SK-N-SH (cell line): ENCODE results near the gene DDAH1. TPM values are rescaled to one million over a fixed set of nuclear protein-coding genes. Genes with fewer than 3 reads are reported as not detected.

Source experiments
- CTCF ChIA-PET: fragments of 300-600, 350-600 bp; formaldehyde crosslinking; extraction: SDS; loops from one replicate; lab custom pipeline; 2021; lab: Yijun Ruan, JAX
- POLR2A ChIA-PET: fragments of 350-600 bp; sonication (Branson Sonifier 250); formaldehyde crosslinking; extraction: SDS; loops from one replicate; lab custom pipeline; 2020; ENCODE audit warnings: antibody characterized with exemption, inconsistent platforms; lab: Yijun Ruan, JAX
- DNase-seq: peaks from one replicate; pipeline ENCODE4 v3.0.0; 2012
- H2AFZ ChIP-seq: fragments of 200-600 bp; sonication (generic); 2 replicates; pipeline ENCODE4 v1.8.1; 2016; ENCODE audit warnings: antibody characterized with exemption, mild to moderate bottlenecking, low read depth
- H3F3A ChIP-seq: fragments of 200-600 bp; sonication (generic); replicated peaks from 2 replicates; pipeline ENCODE3; 2016; ENCODE audit warnings: antibody characterized with exemption, mild to moderate bottlenecking; ENCODE audit not compliant: insufficient read depth
- H3K27ac ChIP-seq, 2 experiments: fragments of 200-500 bp in 1 of 2; fragments of 200-600 bp in 1 of 2; sonication (Bioruptor generic) in 1 of 2; sonication (generic), shearing (Covaris generic) in 1 of 2; 2 replicates each; pipeline versions ENCODE4 v1.5.1 to v1.6.1; 2014 to 2016; ENCODE audit warnings: low read depth in 2 of 2, inconsistent platforms in 1 of 2, low read length in 1 of 2, mild to moderate bottlenecking in 1 of 2, mixed read lengths in 1 of 2
- H3K27me3 ChIP-seq: fragments of 200-600 bp; sonication (generic), shearing (Covaris generic); 2 replicates; pipeline ENCODE4 v1.6.1; 2016; ENCODE audit warnings: mixed run types; ENCODE audit not compliant: insufficient read depth
- H3K36me3 ChIP-seq, 2 experiments: fragments of 200-500 bp in 1 of 2; fragments of 200-600 bp in 1 of 2; sonication (Bioruptor generic) in 1 of 2; sonication (generic) in 1 of 2; replicated peaks in 1 of 2; 2 replicates each; pipeline versions ENCODE3 to v1.5.1; 2014 to 2016; ENCODE audit warnings: low read length in 1 of 2, mild to moderate bottlenecking in 1 of 2; ENCODE audit not compliant: insufficient read depth in 2 of 2, control insufficient read depth in 1 of 2
- H3K4me1 ChIP-seq, 2 experiments: fragments of 200-500 bp in 1 of 2; fragments of 200-600 bp in 1 of 2; sonication (Bioruptor generic) in 1 of 2; sonication (generic), shearing (Covaris generic) in 1 of 2; 2 replicates each; pipeline versions ENCODE4 v1.5.1 to v1.6.1; 2014 to 2016; ENCODE audit warnings: low read depth in 1 of 2, low read length in 1 of 2, mixed run types in 1 of 2; ENCODE audit not compliant: insufficient read depth in 2 of 2, control insufficient read depth in 1 of 2
- H3K4me2 ChIP-seq: fragments of 200-600 bp; sonication (generic), shearing (Covaris generic); 2 replicates; pipeline ENCODE4 v1.6.1; 2017; ENCODE audit warnings: mixed run types
- H3K4me3 ChIP-seq, 2 experiments: fragments of 200-500 bp in 1 of 2; fragments of 200-600 bp in 1 of 2; sonication (Bioruptor generic) in 1 of 2; sonication (generic), shearing (Covaris generic) in 1 of 2; 2 replicates each; pipeline versions ENCODE4 v1.5.1 to v1.8.1; 2014 to 2016; ENCODE audit warnings: low read depth in 2 of 2, inconsistent platforms in 1 of 2, low read length in 1 of 2, mild to moderate bottlenecking in 1 of 2, mixed read lengths in 1 of 2, moderate library complexity in 1 of 2
- H3K79me2 ChIP-seq: fragments of 200-600 bp; sonication (generic); 2 replicates; pipeline ENCODE4 v1.8.1; 2017; ENCODE audit warnings: mild to moderate bottlenecking; ENCODE audit not compliant: insufficient read depth
- H3K9ac ChIP-seq: fragments of 200-600 bp; sonication (generic); 2 replicates; pipeline ENCODE4 v1.6.1; 2017; ENCODE audit warnings: mixed run types
- H3K9me2 ChIP-seq: fragments of 200-600 bp; sonication (generic); 2 replicates; pipeline ENCODE4 v1.6.1; 2017; ENCODE audit warnings: mixed run types
- H3K9me3 ChIP-seq: fragments of 200-600 bp; sonication (generic); 2 replicates; pipeline ENCODE4 v1.6.1; 2017; ENCODE audit warnings: mixed run types, mild to moderate bottlenecking, moderate library complexity
- H4K20me1 ChIP-seq: fragments of 200-600 bp; sonication (generic); 2 replicates; pipeline ENCODE4 v1.6.1; 2017; ENCODE audit warnings: mild to moderate bottlenecking, mixed run types; ENCODE audit not compliant: insufficient read depth
- CTCF ChIP-seq: fragments of 200-600 bp; sonication (generic); IDR thresholded peaks from 2 replicates; pipeline ENCODE4 v1.6.1; 2017; ENCODE audit warnings: antibody characterized with exemption, mild to moderate bottlenecking, moderate library complexity
- ELF1 ChIP-seq: IDR thresholded peaks from 2 replicates; pipeline ENCODE4 v1.4.0; 2012
- EP300 ChIP-seq, 2 experiments: IDR thresholded peaks; 2 replicates each; pipeline versions ENCODE4 v1.4.0 to v1.6.1; 2012; ENCODE audit warnings: borderline replicate concordance in 1 of 2, low read depth in 1 of 2, low read length in 1 of 2
- GATA2 ChIP-seq: sonication (generic); formaldehyde crosslinking; IDR thresholded peaks from 2 replicates; pipeline ENCODE4 v1.5.0; 2020; ENCODE audit warnings: mild to moderate bottlenecking, missing genetic modification reagents
- JUND ChIP-seq: IDR thresholded peaks from 2 replicates; pipeline ENCODE4 v1.4.0; 2012
- MEF2A ChIP-seq: IDR thresholded peaks from 2 replicates; pipeline ENCODE4 v1.4.0; 2012; ENCODE audit warnings: low read depth, borderline replicate concordance
- POLR2AphosphoS5 ChIP-seq: IDR thresholded peaks from 2 replicates; pipeline ENCODE4 v1.6.1; 2012; ENCODE audit warnings: low read depth, low read length
- RCOR1 ChIP-seq: fragments of 150-350 bp; IDR thresholded peaks from 2 replicates; pipeline ENCODE4 v1.6.1; 2017; ENCODE audit warnings: antibody characterized with exemption, low read length
- SIN3A ChIP-seq: IDR thresholded peaks from 2 replicates; pipeline ENCODE4 v1.6.1; 2012; ENCODE audit warnings: low read depth, mild to moderate bottlenecking, low read length, moderate library complexity, borderline replicate concordance
- SMC3 ChIP-seq: IDR thresholded peaks from 2 replicates; pipeline ENCODE4 v1.6.1; 2012; ENCODE audit warnings: low read depth, low read length, improper control_type of control experiment
- TAF1 ChIP-seq: IDR thresholded peaks from 2 replicates; pipeline ENCODE4 v1.6.1; 2012; ENCODE audit warnings: low read depth, mild to moderate bottlenecking, low read length, moderate library complexity, borderline replicate concordance
- TCF12 ChIP-seq: IDR thresholded peaks from 2 replicates; pipeline ENCODE4 v1.4.0; 2012
- TEAD4 ChIP-seq: IDR thresholded peaks from 2 replicates; pipeline ENCODE4 v1.4.0; 2012; ENCODE audit warnings: mild to moderate bottlenecking, borderline replicate concordance; ENCODE audit not compliant: insufficient read depth
- USF1 ChIP-seq: IDR thresholded peaks from 2 replicates; pipeline ENCODE4 v1.4.0; 2012; ENCODE audit warnings: low read depth, borderline replicate concordance
- YY1 ChIP-seq: IDR thresholded peaks from 2 replicates; pipeline ENCODE4 v1.4.0; 2012; ENCODE audit warnings: low read depth, mild to moderate bottlenecking
- ZBTB33 ChIP-seq: IDR thresholded peaks from 2 replicates; pipeline ENCODE4 v1.4.0; 2012; ENCODE audit warnings: low read depth, borderline replicate concordance
- WGBS: methylation state at CpG from one replicate; pipeline ENCODE4 v1.1.6; 2017; ENCODE audit warnings: low lambda C conversion rate; 5-methylcytosine and 5-hydroxymethylcytosine counted together
- polyA plus RNA-seq, 3 experiments: library from polyadenylated mRNA; depleted of rRNA; stranded (reverse); fragments of >200 nt; gene quantifications; 2 replicates each; pipeline ENCODE4 v1.2.3, GENCODE V29; 2012

The DDAH1 gene
- polyA plus RNA-seq, 1 of the 3 experiments (the other 2 are of a cell fraction): 64.3 TPM

- no peaks in the 10 kb centered on the region for H3K36me3 ChIP-seq
- ChIA-PET POLR2A (no interaction called here), CTCF (interaction anchor here (0.7 to 5.1 kb wide), 3 partner anchors 11 to 38 kb away, joined by 3 to 24 read pairs (median 3); partner anchors contain the start of gene C1orf52)
- H3K79me2 ChIP-seq: no peaks in the 10 kb centered on the region
- WGBS: 53% methylated on average over 1 of the region's 1 CpG
- no peak for DNase-seq
- H3K9ac ChIP-seq: peak overlapping the region; percentile 9; the same call in 1 of the 2 replicates
- no peaks in the 10 kb centered on the region for H3K9me3 ChIP-seq
- peaks cover 0 to 17% of the 10 kb centered on the region in 2 experiments; a peak in 2 of 4 replicates for H3K4me1 ChIP-seq
- no peaks in the 10 kb centered on the region for H4K20me1 ChIP-seq
- peak overlapping the region; percentile 1 to 73; a peak in 3 of 4 replicates for H3K27ac ChIP-seq
- no peaks in the 10 kb centered on the region for H3K9me2 ChIP-seq
- H2AFZ ChIP-seq: peak overlapping the region; percentile 30
- TF ChIP-seq GATA2 (CRISPR knock-in tag) (no peak), ZBTB33 (0 out of 2 replicates have a peak, but pooled peaks have one; percentile 10)
- H3F3A ChIP-seq: peaks cover 19% of the 10 kb centered on the region
- H3K4me2 ChIP-seq: peak overlapping the region; percentile 72
- peak overlapping the region in 1 of 2 experiments; percentile 7; a peak in 1 of 4 replicates for H3K4me3 ChIP-seq
- H3K27me3 ChIP-seq: no peaks in the 10 kb centered on the region
These were observed 167.5 kb downstream of the DDAH1 start for GRCh38 chr1:85297538-85297854.

- no peaks in the 10 kb centered on the region for H4K20me1 ChIP-seq
- peaks cover 0 to 17% of the 10 kb centered on the region in 2 experiments; a peak in 2 of 4 replicates for H3K4me1 ChIP-seq
- H3K9me3 ChIP-seq: no peaks in the 10 kb centered on the region
- H3K27me3 ChIP-seq: no peaks in the 10 kb centered on the region
- peak overlapping the region; percentile 72 for H3K4me2 ChIP-seq
- peak overlapping the region in 1 of 2 experiments; percentile 73; a peak in 2 of 4 replicates for H3K27ac ChIP-seq
- POLR2A ChIA-PET: no interaction called here
- CTCF ChIA-PET: interaction anchor here (5.1 kb wide), 1 partner anchor 11 kb away, joined by 24 read pairs; no protein-coding TSS in a partner anchor
- peak overlapping the region; percentile 21 for H2AFZ ChIP-seq
- H3K9me2 ChIP-seq: no peaks in the 10 kb centered on the region
- H3F3A ChIP-seq: peaks cover 19% of the 10 kb centered on the region
- no peak overlapping the region for H3K4me3 ChIP-seq
- no peak for DNase-seq
- H3K79me2 ChIP-seq: no peaks in the 10 kb centered on the region
- TF ChIP-seq TAF1: no peak
- TF ChIP-seq CTCF: no peak
- no peak for TF ChIP-seq TEAD4
- H3K36me3 ChIP-seq: no peaks in the 10 kb centered on the region
- 0 out of 2 replicates have a peak overlapping the region, but pooled peaks have one; percentile 9 for H3K9ac ChIP-seq
- 50% methylated on average over 1 of the region's 1 CpG for WGBS
These were observed 168.0 kb downstream of the DDAH1 start for GRCh38 chr1:85296980-85297379.

GRCh38 chr1:85295654-85296053 is 169.3 kb downstream of the DDAH1 start:
- H3K36me3 ChIP-seq: no peaks in the 10 kb centered on the region
- peaks cover 19% of the 10 kb centered on the region for H3F3A ChIP-seq
- no peaks in the 10 kb centered on the region for H3K9me2 ChIP-seq
- no peak for DNase-seq
- no peak overlapping the region for H3K27ac ChIP-seq
- H3K9me3 ChIP-seq: no peaks in the 10 kb centered on the region
- no peak overlapping the region for H2AFZ ChIP-seq
- H3K4me3 ChIP-seq: no peak overlapping the region
- no peak overlapping the region for H3K4me2 ChIP-seq
- POLR2A ChIA-PET: no interaction called here
- no peaks in the 10 kb centered on the region for H3K79me2 ChIP-seq
- no peak overlapping the region for H3K9ac ChIP-seq
- no peaks in the 10 kb centered on the region for H3K27me3 ChIP-seq
- CTCF ChIA-PET: interaction anchor here (0.9 to 5.1 kb wide), 4 partner anchors 13 to 589 kb away, joined by 3 to 24 read pairs (median 3); no protein-coding TSS in a partner anchor
- peaks cover 0 to 30% of the 10 kb centered on the region in 2 experiments; a peak in 2 of 4 replicates for H3K4me1 ChIP-seq
- H4K20me1 ChIP-seq: no peaks in the 10 kb centered on the region
- 60% methylated on average over 1 of the region's 4 CpGs for WGBS
- no peak for TF ChIP-seq GATA2 (CRISPR knock-in tag)
- TF ChIP-seq SIN3A: no peak
- no peak for TF ChIP-seq TCF12
- no peak for TF ChIP-seq ZBTB33
- no peak for TF ChIP-seq SMC3
- no peak for TF ChIP-seq USF1
- TF ChIP-seq ELF1: no peak
- no peak for TF ChIP-seq JUND
- no peak for TF ChIP-seq YY1
- TF ChIP-seq EP300 (IDR thresholded peaks at IDR 0.05; ENCODE audit: borderline replicate concordance in 1 of 2, low read depth in 1 of 2, low read length in 1 of 2): no peak
- no peak for TF ChIP-seq POLR2AphosphoS5
- no peak for TF ChIP-seq RCOR1
- no peak for TF ChIP-seq MEF2A
